Mammary epithelial cell (primary cell): Measurements from ENCODE around the gene ALKAL2.

Source experiments
- EZH2 ChIP-seq: IDR thresholded peaks from 2 replicates; pipeline ENCODE4 v1.6.1; 2012; ENCODE audit warnings: low read length, inconsistent platforms, borderline replicate concordance
- TF ChIP-seq, protein P1 (sequence below), 2 donors: IDR thresholded peaks in 1 of 2; conservative IDR thresholded peaks in 1 of 2; 2 replicates each; pipeline ENCODE4 v1.5.1; 2011 to 2012; ENCODE audit warnings: inconsistent platforms in 2 of 2, low read length in 2 of 2, mild to moderate bottlenecking in 2 of 2, control low read depth in 1 of 2, low read depth in 1 of 2; ENCODE audit not compliant: insufficient read depth in 1 of 2; ENCODE audit errors: extremely low read depth in 1 of 2

- TF ChIP-seq, protein P1, sequence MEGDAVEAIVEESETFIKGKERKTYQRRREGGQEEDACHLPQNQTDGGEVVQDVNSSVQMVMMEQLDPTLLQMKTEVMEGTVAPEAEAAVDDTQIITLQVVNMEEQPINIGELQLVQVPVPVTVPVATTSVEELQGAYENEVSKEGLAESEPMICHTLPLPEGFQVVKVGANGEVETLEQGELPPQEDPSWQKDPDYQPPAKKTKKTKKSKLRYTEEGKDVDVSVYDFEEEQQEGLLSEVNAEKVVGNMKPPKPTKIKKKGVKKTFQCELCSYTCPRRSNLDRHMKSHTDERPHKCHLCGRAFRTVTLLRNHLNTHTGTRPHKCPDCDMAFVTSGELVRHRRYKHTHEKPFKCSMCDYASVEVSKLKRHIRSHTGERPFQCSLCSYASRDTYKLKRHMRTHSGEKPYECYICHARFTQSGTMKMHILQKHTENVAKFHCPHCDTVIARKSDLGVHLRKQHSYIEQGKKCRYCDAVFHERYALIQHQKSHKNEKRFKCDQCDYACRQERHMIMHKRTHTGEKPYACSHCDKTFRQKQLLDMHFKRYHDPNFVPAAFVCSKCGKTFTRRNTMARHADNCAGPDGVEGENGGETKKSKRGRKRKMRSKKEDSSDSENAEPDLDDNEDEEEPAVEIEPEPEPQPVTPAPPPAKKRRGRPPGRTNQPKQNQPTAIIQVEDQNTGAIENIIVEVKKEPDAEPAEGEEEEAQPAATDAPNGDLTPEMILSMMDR (conservative IDR thresholded peaks at IDR 0.05 in 1 of 2, IDR thresholded peaks at IDR 0.05 in 1 of 2; ENCODE audit: extremely low read depth in 1 of 2, insufficient read depth in 1 of 2, low read depth in 1 of 2, low read length in 2 of 2) = peak in 1 of 2 donors; percentile 13
- no peak for TF ChIP-seq EZH2
Observed at GRCh38 chr2:332592-332991, 44.7 kb upstream of the ALKAL2 start.
